ENCODE results near the gene AVPI1.
"Not testable (repeated sequence)": the region's sequence is repeated elsewhere in the genome, so short reads cannot be mapped to it uniquely, and the experiment has no call there.

Gene AVPI1

GRCh38 chr10:97682042-97682441 is 5.0 kb downstream of the AVPI1 start:
- no peak for DNase-seq

- DNase-seq = no peak
These were observed 7.4 kb downstream of the AVPI1 start for GRCh38 chr10:97679594-97679993.

GRCh38 chr10:97676770-97677581 is 10.1 kb downstream of the AVPI1 start:
- DNase-seq = peak; percentile 18

- DNase-seq = no peak
These were observed 11.8 kb downstream of the AVPI1 start for GRCh38 chr10:97675222-97675621.

- DNase-seq = no peak
These were observed 13.1 kb downstream of the AVPI1 start for GRCh38 chr10:97673736-97674525.

GRCh38 chr10:97669571-97669970 is 17.5 kb downstream of the AVPI1 start:
- no peak for DNase-seq

GRCh38 chr10:97667463-97667862 is 19.6 kb downstream of the AVPI1 start:
- DNase-seq = no peak

GRCh38 chr10:97666992-97667391 is 20.0 kb downstream of the AVPI1 start:
- DNase-seq = no peak

GRCh38 chr10:97664282-97664850 is 22.7 kb downstream of the AVPI1 start:
- no peak for DNase-seq

GRCh38 chr10:97659589-97659988 is 27.5 kb downstream of the AVPI1 start:
- no peak for DNase-seq

- no peak for DNase-seq
These were observed 30.3 kb downstream of the AVPI1 start for GRCh38 chr10:97656777-97657176.

- DNase-seq = no peak
These were observed 35.3 kb downstream of the AVPI1 start for GRCh38 chr10:97651773-97652172.

- no peak for DNase-seq
These were observed 36.3 kb downstream of the AVPI1 start for GRCh38 chr10:97650726-97651125.

- not testable (repeated sequence) for DNase-seq
These were observed 37.7 kb downstream of the AVPI1 start for GRCh38 chr10:97649405-97649750.

GRCh38 chr10:97648562-97649404 is 38.3 kb downstream of the AVPI1 start:
- no peak for DNase-seq

- no peak for DNase-seq
These were observed 39.5 kb downstream of the AVPI1 start for GRCh38 chr10:97647556-97647955.

GRCh38 chr10:97644936-97645335 is 42.1 kb downstream of the AVPI1 start:
- DNase-seq = no peak

GRCh38 chr10:97643441-97643985 is 43.5 kb downstream of the AVPI1 start:
- no peak for DNase-seq

GRCh38 chr10:97642471-97643159 is 44.4 kb downstream of the AVPI1 start:
- not testable (repeated sequence) for DNase-seq

GRCh38 chr10:97640868-97641811 is 45.9 kb downstream of the AVPI1 start:
- no peak for DNase-seq
